HCT116 (cell line): ENCODE measurements around the gene PSME3IP1.

ENCODE experiments used
- ATF3 ChIP-seq: IDR thresholded peaks from 2 replicates; pipeline ENCODE4 v1.6.1; 2012
- CEBPB ChIP-seq: IDR thresholded peaks from 2 replicates; pipeline ENCODE4 v1.6.1; 2012; ENCODE audit warnings: low read depth
- CTCF ChIP-seq, 3 experiments: fragments of 200-600 bp in 1 of 3; sonication (generic) in 1 of 3; IDR thresholded peaks in 2 of 3; conservative IDR thresholded peaks in 1 of 3; 2 replicates each; pipeline ENCODE4 v1.5.1; 2012 to 2017; ENCODE audit warnings: low read depth in 2 of 3, low read length in 2 of 3, antibody characterized with exemption in 1 of 3, borderline replicate concordance in 1 of 3, control low read depth in 1 of 3, mild to moderate bottlenecking in 1 of 3, mixed read lengths in 1 of 3, mixed run types in 1 of 3, moderate library complexity in 1 of 3; ENCODE audit not compliant: insufficient read depth in 1 of 3
- EZH2 ChIP-seq: fragments of 200-600 bp; sonication (generic); IDR thresholded peaks from 2 replicates; pipeline ENCODE4 v1.6.1; 2017; ENCODE audit warnings: antibody characterized with exemption, mixed run types
- EZH2phosphoT487 ChIP-seq: fragments of 200-600 bp; IDR thresholded peaks from 2 replicates; pipeline ENCODE4 v1.6.1; 2018; ENCODE audit warnings: antibody characterized with exemption, borderline replicate concordance
- MAX ChIP-seq: IDR thresholded peaks from 2 replicates; pipeline ENCODE4 v1.6.1; 2012
- POLR2A ChIP-seq: IDR thresholded peaks from 2 replicates; pipeline ENCODE4 v1.7.0; 2011; ENCODE audit warnings: borderline replicate concordance; ENCODE audit not compliant: insufficient read depth, insufficient read length; ENCODE audit errors: extremely low read depth
- POLR2AphosphoS5 ChIP-seq: IDR thresholded peaks from 2 replicates; pipeline ENCODE4 v1.6.1; 2011; ENCODE audit warnings: mild to moderate bottlenecking, low read depth, low read length, moderate library complexity
- REST ChIP-seq: IDR thresholded peaks from 2 replicates; pipeline ENCODE4 v1.6.1; 2012; ENCODE audit warnings: low read depth
- SIN3A ChIP-seq: IDR thresholded peaks from 2 replicates; pipeline ENCODE4 v1.6.1; 2012; ENCODE audit warnings: low read depth
- TCF7L2 ChIP-seq: IDR thresholded peaks from 2 replicates; pipeline ENCODE4 v1.7.0; 2011; ENCODE audit warnings: borderline replicate concordance, inconsistent platforms; ENCODE audit not compliant: insufficient read depth, insufficient read length; ENCODE audit errors: extremely low read depth
- YY1 ChIP-seq: IDR thresholded peaks from 2 replicates; pipeline ENCODE4 v1.6.1; 2011; ENCODE audit warnings: low read length, low read depth, moderate library complexity, mild to moderate bottlenecking; ENCODE audit not compliant: insufficient replicate concordance; ENCODE audit errors: extremely low read depth
- ZNF274 ChIP-seq: fragments of 200-500 bp; sonication (Bioruptor generic); IDR thresholded peaks from 2 replicates; pipeline ENCODE4 v1.6.1; 2014; ENCODE audit warnings: mild to moderate bottlenecking, low read depth, low read length, inconsistent platforms

- TF ChIP-seq POLR2AphosphoS5 (no peak), SIN3A (no peak), CTCF (IDR thresholded peaks at IDR 0.05 in 2 of 3, conservative IDR thresholded peaks at IDR 0.05 in 1 of 3; ENCODE audit: borderline replicate concordance in 1 of 3, insufficient read depth in 1 of 3, low read depth in 2 of 3, low read length in 2 of 3) (no peak), MAX (no peak), EZH2 (no peak), ATF3 (no peak), EZH2phosphoT487 (no peak), REST (no peak), POLR2A (no peak), ZNF274 (no peak), TCF7L2 (no peak), YY1 (no peak), CEBPB (no peak)
Measured at GRCh38 chr16:57137566-57138273, 48.1 kb downstream of the PSME3IP1 start.
